Mesodermal cell (in vitro differentiated cells): ENCODE results near the gene KLHL14.
"Not testable (repeated sequence)": the region's sequence is repeated elsewhere in the genome, so short reads cannot be mapped to it uniquely, and the experiment has no call there.

ENCODE experiments used
- H3K27ac ChIP-seq: 2 replicates; pipeline ENCODE4 v1.7.0; 2013; ENCODE audit warnings: mild to moderate bottlenecking, low read depth, low read length, moderate library complexity; ENCODE audit not compliant: severe bottlenecking
- H3K36me3 ChIP-seq: 2 replicates; pipeline ENCODE4 v1.7.1; 2013; ENCODE audit warnings: mild to moderate bottlenecking, low read length, moderate library complexity; ENCODE audit not compliant: control insufficient read depth, insufficient read depth
- H3K4me1 ChIP-seq: one replicate; pipeline ENCODE4 v1.7.1; 2013; ENCODE audit warnings: mild to moderate bottlenecking, low read length; ENCODE audit not compliant: insufficient read depth, control insufficient read depth, poor library complexity, severe bottlenecking
- H3K4me3 ChIP-seq: 2 replicates; pipeline ENCODE4 v1.7.0; 2013; ENCODE audit warnings: low read length, control low read depth, mild to moderate bottlenecking; ENCODE audit not compliant: insufficient read depth, poor library complexity, severe bottlenecking; ENCODE audit errors: extremely low read depth
- H3K9me3 ChIP-seq: 2 replicates; pipeline ENCODE4 v1.7.1; 2013; ENCODE audit warnings: mild to moderate bottlenecking, low read length, moderate library complexity; ENCODE audit not compliant: control insufficient read depth
- WGBS, 2 experiments: methylation state at CpG; one replicate each; pipeline ENCODE4 v1.1.5; 2013; ENCODE audit warnings: missing lambda C conversion rate in 2 of 2; ENCODE audit not compliant: insufficient coverage in 2 of 2; 5-methylcytosine and 5-hydroxymethylcytosine counted together

Gene KLHL14

GRCh38 chr18:32684940-32685339 is 87.9 kb downstream of the KLHL14 start:
- no peaks in the 10 kb centered on the region for H3K36me3 ChIP-seq
- no peak overlapping the region for H3K4me3 ChIP-seq
- H3K4me1 ChIP-seq = no peaks in the 10 kb centered on the region
- H3K27ac ChIP-seq = no peak overlapping the region
- WGBS, 2 experiments = 94% methylated on average over 6 of the region's 8 CpGs; no CpG with 5 or more reads in 1 of the 2 experiments
- no peaks in the 10 kb centered on the region for H3K9me3 ChIP-seq

GRCh38 chr18:32684096-32684495 is 88.7 kb downstream of the KLHL14 start:
- Histone ChIP-seq H3K27ac (no peak overlapping the region), H3K4me1 (no peaks in the 10 kb centered on the region), H3K9me3 (no peaks in the 10 kb centered on the region), H3K4me3 (no peak overlapping the region), H3K36me3 (no peaks in the 10 kb centered on the region)
- no CpG with 5 or more reads among the region's 1 CpG for WGBS, 2 experiments

DNA sequence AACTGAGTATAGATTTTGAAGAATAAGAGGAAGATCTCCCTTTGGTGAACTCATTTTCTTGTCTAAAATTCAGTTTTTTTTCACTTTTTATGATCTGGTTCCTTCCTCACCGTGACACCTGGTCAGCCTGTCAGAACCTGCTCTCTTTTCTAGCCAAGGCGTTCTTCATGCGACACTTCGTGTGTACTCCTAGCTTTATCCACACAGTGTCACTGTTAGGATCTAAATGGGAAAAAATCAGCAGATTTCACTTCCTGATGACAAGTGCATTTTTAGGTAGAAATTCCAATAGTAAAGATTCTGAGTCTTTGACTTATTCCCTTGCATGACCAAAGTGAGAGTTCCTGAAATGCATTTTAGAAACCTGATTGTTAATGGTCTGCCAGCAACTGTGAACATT is 89.8 kb downstream of the KLHL14 start:
- 83% methylated on average over 4 of the region's 4 CpGs; no CpG with 5 or more reads in 1 of the 2 experiments for WGBS, 2 experiments
- no peak overlapping the region for H3K4me3 ChIP-seq
- H3K36me3 ChIP-seq = no peaks in the 10 kb centered on the region
- no peaks in the 10 kb centered on the region for H3K9me3 ChIP-seq
- no peak overlapping the region for H3K27ac ChIP-seq
- H3K4me1 ChIP-seq = no peaks in the 10 kb centered on the region

GRCh38 chr18:32677578-32677977 is 95.2 kb downstream of the KLHL14 start:
- H3K27ac ChIP-seq = no peak overlapping the region
- H3K4me1 ChIP-seq = no peaks in the 10 kb centered on the region
- H3K9me3 ChIP-seq = no peaks in the 10 kb centered on the region
- no peaks in the 10 kb centered on the region for H3K36me3 ChIP-seq
- H3K4me3 ChIP-seq = no peak overlapping the region

DNA sequence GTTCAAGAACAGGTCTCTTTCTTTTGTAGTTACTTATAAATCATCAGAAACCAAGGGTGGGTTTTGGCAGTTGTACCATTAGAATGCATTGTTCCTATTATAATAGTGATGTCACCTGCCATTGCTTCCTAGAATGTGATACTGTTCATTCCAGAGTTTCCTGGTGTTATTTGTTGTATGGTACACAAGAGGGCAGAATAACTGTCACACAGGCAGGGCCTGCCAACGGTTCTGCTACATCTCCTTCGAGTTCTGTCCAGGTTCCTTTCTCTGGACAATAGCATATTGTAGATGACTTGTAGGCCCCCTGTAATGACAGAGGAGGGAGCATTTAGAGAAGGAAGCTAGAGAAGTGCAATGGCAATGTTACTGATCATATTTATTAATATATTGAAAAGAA is 98.3 kb downstream of the KLHL14 start:
- no peaks in the 10 kb centered on the region for H3K9me3 ChIP-seq
- no peak overlapping the region for H3K27ac ChIP-seq
- no peak overlapping the region for H3K4me3 ChIP-seq
- H3K36me3 ChIP-seq = no peaks in the 10 kb centered on the region
- WGBS, 2 experiments = no CpG with 5 or more reads among the region's 2 CpGs
- no peaks in the 10 kb centered on the region for H3K4me1 ChIP-seq

- WGBS, 2 experiments = no CpG with 5 or more reads among the region's 1 CpG
- no peaks in the 10 kb centered on the region for H3K36me3 ChIP-seq
- H3K4me3 ChIP-seq = no peak overlapping the region
- no peaks in the 10 kb centered on the region for H3K9me3 ChIP-seq
- no peak overlapping the region for H3K27ac ChIP-seq
- no peaks in the 10 kb centered on the region for H3K4me1 ChIP-seq
These were observed 100.4 kb downstream of the KLHL14 start for GRCh38 chr18:32672398-32672797.

DNA sequence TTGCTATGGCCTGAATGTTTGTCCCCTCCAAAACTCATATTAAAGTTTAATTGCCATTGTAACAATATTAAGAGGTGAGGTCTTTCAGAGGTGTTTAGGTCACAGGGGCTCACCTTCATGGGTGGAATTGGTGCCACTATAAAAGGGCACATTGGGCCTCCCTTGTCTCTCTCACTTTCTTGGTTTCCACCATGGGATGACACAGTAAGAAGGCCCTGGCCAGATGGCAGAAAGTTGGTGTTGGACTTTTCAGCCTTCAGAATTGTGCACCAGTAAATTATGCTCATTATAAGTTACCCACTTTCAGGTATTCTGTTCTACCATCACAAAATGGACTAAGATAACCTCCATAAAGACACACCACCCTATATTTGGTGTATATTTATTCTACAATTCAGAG is 102.1 kb downstream of the KLHL14 start:
- Histone ChIP-seq H3K9me3 (no peaks in the 10 kb centered on the region), H3K4me1 (no peaks in the 10 kb centered on the region), H3K27ac (no peak overlapping the region), H3K4me3 (no peak overlapping the region), H3K36me3 (no peaks in the 10 kb centered on the region)

GRCh38 chr18:32669549-32670165 is 103.2 kb downstream of the KLHL14 start:
- 25 to 67% methylated on average over 1 to 4 of the region's 5 CpGs for WGBS, 2 experiments
- no peaks in the 10 kb centered on the region for H3K36me3 ChIP-seq
- no peaks in the 10 kb centered on the region for H3K9me3 ChIP-seq
- no peak overlapping the region for H3K27ac ChIP-seq
- no peaks in the 10 kb centered on the region for H3K4me1 ChIP-seq
- no peak overlapping the region for H3K4me3 ChIP-seq

GRCh38 chr18:32668956-32669355 is 103.9 kb downstream of the KLHL14 start:
- no peaks in the 10 kb centered on the region for H3K9me3 ChIP-seq
- WGBS, 2 experiments = 80 to 100% methylated on average over 1 of the region's 1 CpG
- no peak overlapping the region for H3K27ac ChIP-seq
- no peaks in the 10 kb centered on the region for H3K4me1 ChIP-seq
- no peak overlapping the region for H3K4me3 ChIP-seq
- no peaks in the 10 kb centered on the region for H3K36me3 ChIP-seq

- Histone ChIP-seq H3K4me1 (no peaks in the 10 kb centered on the region), H3K36me3 (no peaks in the 10 kb centered on the region), H3K4me3 (no peak overlapping the region), H3K27ac (peak overlapping the region; percentile 85), H3K9me3 (no peaks in the 10 kb centered on the region)
- 17% methylated on average over 1 of the region's 2 CpGs; no CpG with 5 or more reads in 1 of the 2 experiments for WGBS, 2 experiments
These were observed 111.1 kb downstream of the KLHL14 start for GRCh38 chr18:32661486-32662299.

GRCh38 chr18:32654507-32654906 is 118.3 kb downstream of the KLHL14 start:
- H3K9me3 ChIP-seq, H3K4me1 ChIP-seq, H3K4me3 ChIP-seq, H3K27ac ChIP-seq, H3K36me3 ChIP-seq: not testable (repeated sequence)
- WGBS, 2 experiments = 90 to 94% methylated on average over 2 of the region's 3 CpGs
